A549 (cell line): Measurements from ENCODE around the gene MND1. TPM values are rescaled to one million over a fixed set of nuclear protein-coding genes. Genes with fewer than 3 reads are reported as not detected.

Experiments
- ATAC-seq, 2 experiments: fragments of 200-7000 bp in 1 of 2; fragments of >200 bp in 1 of 2; cut with Nextera tagmentation in 1 of 2; cut with Tn5 transposase in 1 of 2; 3 replicates each; pipeline versions ENCODE4 v1.8.0 to v1.9.1; 2018 to 2020; ENCODE audit warnings: mild to moderate bottlenecking in 1 of 2, moderate library complexity in 1 of 2
- CTCF ChIA-PET: fragments of 300-600 bp; sonication (Branson Sonifier 250); formaldehyde crosslinking; extraction: SDS; loops from one replicate; lab custom pipeline; 2021; ENCODE audit warnings: antibody characterized with exemption, inconsistent platforms; lab: Yijun Ruan, JAX
- POLR2A ChIA-PET: fragments of 350-600 bp; formaldehyde crosslinking; extraction: SDS; loops from one replicate; lab custom pipeline; 2021; ENCODE audit warnings: antibody characterized with exemption, inconsistent platforms; lab: Yijun Ruan, JAX
- DNase-seq, 2 experiments: peaks; one replicate each; pipeline versions ENCODE4 v3.0.0 to v3.0.0-alpha.2; 2011 to 2016; ENCODE audit warnings: low read depth in 1 of 2, low spot score in 1 of 2
- FAIRE-seq: peaks from 2 replicates; lab custom pipeline; 2011; peaks lifted over from hg19 to GRCh38; lab: Jason Lieb, UNC
- H3K27ac ChIP-seq, 2 experiments: fragments of >200 bp; sonication (Bioruptor Twin); formaldehyde crosslinking; 3 replicates each; pipeline ENCODE4 v1.5.1; 2016 to 2017
- H3K4me1 ChIP-seq: fragments of >200 bp; sonication (Bioruptor Twin); formaldehyde crosslinking; 3 replicates; pipeline ENCODE4 v1.6.1; 2016
- H3K4me2 ChIP-seq: fragments of >200 bp; sonication (Bioruptor Twin); formaldehyde crosslinking; 3 replicates; pipeline ENCODE4 v1.6.1; 2016
- H3K4me3 ChIP-seq: fragments of >200 bp; sonication (Bioruptor Twin); formaldehyde crosslinking; 3 replicates; pipeline ENCODE4 v1.5.1; 2016
- H3K9me3 ChIP-seq: fragments of >200 bp; sonication (Bioruptor Twin); formaldehyde crosslinking; 3 replicates; pipeline ENCODE4 v1.6.1; 2016
- CHD2 ChIP-seq: fragments of 150-350 bp; IDR thresholded peaks from 2 replicates; pipeline ENCODE4 v1.6.1; 2014; ENCODE audit warnings: low read length; ENCODE audit not compliant: partially characterized antibody
- CHD4 ChIP-seq: fragments of 200-600 bp; sonication (generic); IDR thresholded peaks from 2 replicates; pipeline ENCODE4 v1.6.1; 2016; ENCODE audit warnings: antibody characterized with exemption, mild to moderate bottlenecking, borderline replicate concordance
- CTCF ChIP-seq: fragments of >200 bp; sonication (Bioruptor Twin); formaldehyde crosslinking; IDR thresholded peaks from 3 replicates; pipeline ENCODE4 v1.5.1; 2016
- E2F6 ChIP-seq: IDR thresholded peaks from 2 replicates; pipeline ENCODE4 v1.6.1; 2012; ENCODE audit warnings: low read depth, borderline replicate concordance
- EHF ChIP-seq: fragments of 250-450 bp; sonication (Bioruptor Pico); IDR thresholded peaks from 2 replicates; pipeline ENCODE4 v1.5.0; 2020; ENCODE audit warnings: mild to moderate bottlenecking
- ELK1 ChIP-seq: fragments of 150-350 bp; IDR thresholded peaks from 2 replicates; pipeline ENCODE4 v1.6.1; 2014; ENCODE audit warnings: low read depth, mild to moderate bottlenecking, low read length
- ESRRA ChIP-seq: fragments of 150-350 bp; IDR thresholded peaks from 2 replicates; pipeline ENCODE4 v1.6.1; 2014; ENCODE audit warnings: mild to moderate bottlenecking, low read length, borderline replicate concordance
- FOSL2 ChIP-seq, 2 experiments: fragments of 450-650 bp in 1 of 2; fragments of >200 bp in 1 of 2; sonication (Bioruptor Twin) in 1 of 2; formaldehyde crosslinking; IDR thresholded peaks; 2 replicates each; pipeline versions ENCODE4 v1.5.0 to v1.6.1; 2016 to 2020; ENCODE audit warnings: mild to moderate bottlenecking in 1 of 2, moderate library complexity in 1 of 2
- FOXS1 ChIP-seq: fragments of 250-450 bp; sonication (Bioruptor Pico); IDR thresholded peaks from 2 replicates; pipeline ENCODE4 v1.5.0; 2020; ENCODE audit warnings: mild to moderate bottlenecking, moderate library complexity
- GATA3 ChIP-seq: IDR thresholded peaks from 2 replicates; pipeline ENCODE4 v1.6.1; 2012; ENCODE audit warnings: borderline replicate concordance
- HEYL ChIP-seq: fragments of 250-450 bp; sonication (Bioruptor Pico); IDR thresholded peaks from 2 replicates; pipeline ENCODE4 v1.8.0; 2021; ENCODE audit warnings: mild to moderate bottlenecking, moderate library complexity
- HOXA7 ChIP-seq: fragments of 250-450 bp; sonication (Bioruptor Pico); IDR thresholded peaks from 2 replicates; pipeline ENCODE4 v1.5.0; 2020; ENCODE audit warnings: mild to moderate bottlenecking, moderate library complexity
- HOXB5 ChIP-seq: fragments of 250-450 bp; sonication (Bioruptor Pico); IDR thresholded peaks from 2 replicates; pipeline ENCODE4 v1.5.0; 2020; ENCODE audit warnings: mild to moderate bottlenecking, moderate library complexity
- MAFK ChIP-seq: fragments of 450-650 bp; IDR thresholded peaks from 2 replicates; pipeline ENCODE4 v1.6.1; 2014; ENCODE audit not compliant: partially characterized antibody
- PHF8 ChIP-seq: fragments of 200-600 bp; sonication (generic); IDR thresholded peaks from 2 replicates; pipeline ENCODE4 v1.6.1; 2016; ENCODE audit warnings: low read depth, mild to moderate bottlenecking, antibody characterized with exemption, moderate library complexity, borderline replicate concordance
- POLR2A ChIP-seq: IDR thresholded peaks from 2 replicates; pipeline ENCODE4 v1.6.1; 2012; ENCODE audit warnings: mild to moderate bottlenecking, low read length
- RAD21 ChIP-seq, 2 experiments: fragments of >200 bp in 1 of 2; sonication (Bioruptor Twin) in 1 of 2; formaldehyde crosslinking in 1 of 2; IDR thresholded peaks in 1 of 2; conservative IDR thresholded peaks in 1 of 2; 2 replicates in 1 of 2; 3 replicates in 1 of 2; pipeline ENCODE4 v1.6.1; 2012 to 2018; ENCODE audit warnings: inconsistent platforms in 1 of 2
- RCOR1 ChIP-seq: fragments of 150-350 bp; IDR thresholded peaks from 2 replicates; pipeline ENCODE4 v1.6.1; 2014; ENCODE audit warnings: antibody characterized with exemption, low read length, low read depth
- RFX5 ChIP-seq: fragments of 450-650 bp; IDR thresholded peaks from 2 replicates; pipeline ENCODE4 v1.7.1; 2014; ENCODE audit warnings: antibody characterized with exemption, mild to moderate bottlenecking, moderate library complexity
- RNF2 ChIP-seq: fragments of 200-600 bp; sonication (generic); IDR thresholded peaks from 2 replicates; pipeline ENCODE4 v1.6.1; 2016; ENCODE audit warnings: low read depth, mild to moderate bottlenecking, antibody characterized with exemption, moderate library complexity, borderline replicate concordance
- SMC3 ChIP-seq: fragments of >200 bp; sonication (Bioruptor Twin); formaldehyde crosslinking; IDR thresholded peaks from 3 replicates; pipeline ENCODE4 v1.6.1; 2018; ENCODE audit warnings: inconsistent platforms
- SREBF2 ChIP-seq: fragments of 450-650 bp; IDR thresholded peaks from 2 replicates; pipeline ENCODE4 v1.6.1; 2014; ENCODE audit warnings: mild to moderate bottlenecking, moderate library complexity
- USF2 ChIP-seq: fragments of 450-650 bp; IDR thresholded peaks from 2 replicates; pipeline ENCODE4 v1.6.1; 2014; ENCODE audit warnings: antibody characterized with exemption
- ZC3H11A ChIP-seq: fragments of 450-650 bp; IDR thresholded peaks from 2 replicates; pipeline ENCODE4 v1.6.1; 2014; ENCODE audit warnings: antibody characterized with exemption, mild to moderate bottlenecking
- ZSCAN20 ChIP-seq: fragments of 250-450 bp; sonication (Bioruptor Pico); IDR thresholded peaks from 2 replicates; pipeline ENCODE4 v1.8.0; 2022; ENCODE audit warnings: mild to moderate bottlenecking, moderate library complexity
- WGBS: methylation state at CpG from one replicate; pipeline ENCODE4 v1.1.6; 2017; ENCODE audit errors: missing lambda C conversion rate; 5-methylcytosine and 5-hydroxymethylcytosine counted together
- polyA plus RNA-seq, 4 experiments: library from polyadenylated mRNA; depleted of rRNA in 3 of 4; stranded (reverse); fragments of >200 nt; fragmentation: RNase III in 1 of 4; extraction: RNeasy Plus Mini Kit Qiagen cat#74134 plus additional on column Dnase treatment in 1 of 4; gene quantifications; 2 replicates in 3 of 4; 3 replicates in 1 of 4; pipeline ENCODE4 v1.2.3, GENCODE V29; 2011 to 2017

MND1 gene
- polyA plus RNA-seq, 2 of the 4 experiments (the other 2 are of a cell fraction), result 16.3 to 16.6 TPM

GRCh38 chr4:153318696-153319320, 25.7 kb upstream of the MND1 start:
- H3K4me2 ChIP-seq, result no peak overlapping the region
- ATAC-seq, result peak; percentile 85 to 87
- H3K4me3 ChIP-seq, result no peak overlapping the region
- H3K4me1 ChIP-seq, result no peaks in the 10 kb centered on the region
- 44% methylated on average over 2 of the region's 2 CpGs for WGBS
- no peaks in the 10 kb centered on the region for H3K9me3 ChIP-seq
- CTCF ChIA-PET, result interaction anchor here (0.8 to 2.7 kb wide), 11 partner anchors 9 to 239 kb away, joined by 3 to 10 read pairs (median 3); no protein-coding TSS in a partner anchor
- no peak overlapping the region for H3K27ac ChIP-seq
- DNase-seq, result peak; percentile 30 to 40
- TF ChIP-seq CTCF, result peak; percentile 70
- no peak for TF ChIP-seq E2F6
- no peak for TF ChIP-seq USF2
- peak; percentile 69 for TF ChIP-seq SMC3
- TF ChIP-seq RAD21 (conservative IDR thresholded peaks at IDR 0.05 in 1 of 2, IDR thresholded peaks at IDR 0.05 in 1 of 2), result peak; percentile 71 to 74; a peak in 4 of 5 replicates
- TF ChIP-seq POLR2A, result no peak
- TF ChIP-seq PHF8, result no peak
- TF ChIP-seq HEYL (CRISPR knock-in tag), result no peak
- no peak for TF ChIP-seq RFX5
- no peak for TF ChIP-seq FOXS1 (CRISPR knock-in tag)
- TF ChIP-seq ESRRA, result no peak
- no peak for TF ChIP-seq CHD2
- TF ChIP-seq EHF (CRISPR knock-in tag), result no peak
- TF ChIP-seq MAFK, result no peak
- no peak for TF ChIP-seq FOSL2 (IDR thresholded peaks at IDR 0.05)
- no peak for TF ChIP-seq FOSL2 (CRISPR knock-in tag; IDR thresholded peaks at IDR 0.05)
- TF ChIP-seq, all 56 proteins: peak for 3
- no peak for FAIRE-seq
- POLR2A ChIA-PET, result no interaction called here

- no peak for DNase-seq
- H3K4me1 ChIP-seq, result peaks cover 5% of the 10 kb centered on the region; the same call in 2 of the 3 replicates
- ATAC-seq, result no peak
- H3K27ac ChIP-seq, result no peak overlapping the region
- TF ChIP-seq CHD4, result no peak
- TF ChIP-seq RNF2, result no peak
- TF ChIP-seq CTCF, result no peak
- TF ChIP-seq ELK1, result no peak
- TF ChIP-seq FOXS1 (CRISPR knock-in tag), result no peak
- TF ChIP-seq HOXB5 (CRISPR knock-in tag), result no peak
- TF ChIP-seq ZSCAN20 (CRISPR knock-in tag), result no peak
- TF ChIP-seq E2F6, result no peak
- no peak for TF ChIP-seq PHF8
- TF ChIP-seq HOXA7 (CRISPR knock-in tag), result no peak
- no peak for TF ChIP-seq RCOR1
- TF ChIP-seq GATA3, result no peak
- no peak for TF ChIP-seq HEYL (CRISPR knock-in tag)
- TF ChIP-seq ZC3H11A, result no peak
- no peak for TF ChIP-seq SREBF2
- no peak for TF ChIP-seq CHD2
- TF ChIP-seq EHF (CRISPR knock-in tag), result no peak
- H3K4me2 ChIP-seq, result no peak overlapping the region
- FAIRE-seq, result no peak
- no peaks in the 10 kb centered on the region for H3K9me3 ChIP-seq
- POLR2A ChIA-PET, result no interaction called here
- H3K4me3 ChIP-seq, result no peak overlapping the region
- WGBS, result 61% methylated on average over 6 of the region's 6 CpGs
- CTCF ChIA-PET, result interaction anchor here (1.1 to 1.2 kb wide), 2 partner anchors 238 to 476 kb away, joined by 3 to 5 read pairs; no protein-coding TSS in a partner anchor
These were observed 21.7 kb upstream of the MND1 start for GRCh38 chr4:153322791-153323190.
